ENCODE data around the gene ERAS.

DNA sequence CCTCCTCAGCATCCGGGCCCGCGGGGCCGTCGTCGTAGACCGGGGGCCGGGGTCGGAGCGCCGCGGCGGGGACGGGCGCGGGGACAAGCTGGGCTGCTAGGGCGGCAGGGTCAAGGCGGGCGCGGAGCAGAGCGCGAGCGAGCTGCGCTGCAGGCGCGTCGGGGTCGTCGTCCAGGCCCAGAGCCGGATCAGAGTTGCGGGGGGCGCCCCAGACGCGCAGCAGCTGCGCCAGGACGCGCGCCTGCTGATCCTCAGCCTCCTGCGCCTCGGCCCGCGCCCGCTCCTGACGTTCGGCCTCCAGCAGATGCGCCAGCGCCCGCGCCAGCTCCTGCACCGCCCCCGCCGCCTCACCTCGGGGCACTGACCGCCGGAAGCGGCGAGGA lies 5.6 kb downstream of the ERAS start:
- no peak for TF ChIP-seq CTCF (IDR thresholded peaks at IDR 0.05)
- no peak for TF ChIP-seq EP300 (IDR thresholded peaks at IDR 0.05)
- no peak for TF ChIP-seq POLR2A (IDR thresholded peaks at IDR 0.05)
